Ecto neural progenitor cell (in vitro differentiated cells): ENCODE measurements around the gene SYNJ2.
A peak's percentile ranks its signal among the peaks of the same experiment; 100 is the strongest.

Source experiments
- DNase-seq: peaks from one replicate; pipeline ENCODE4 v3.0.0-alpha.2; 2018; ENCODE audit warnings: low spot score

The SYNJ2 gene

DNA sequence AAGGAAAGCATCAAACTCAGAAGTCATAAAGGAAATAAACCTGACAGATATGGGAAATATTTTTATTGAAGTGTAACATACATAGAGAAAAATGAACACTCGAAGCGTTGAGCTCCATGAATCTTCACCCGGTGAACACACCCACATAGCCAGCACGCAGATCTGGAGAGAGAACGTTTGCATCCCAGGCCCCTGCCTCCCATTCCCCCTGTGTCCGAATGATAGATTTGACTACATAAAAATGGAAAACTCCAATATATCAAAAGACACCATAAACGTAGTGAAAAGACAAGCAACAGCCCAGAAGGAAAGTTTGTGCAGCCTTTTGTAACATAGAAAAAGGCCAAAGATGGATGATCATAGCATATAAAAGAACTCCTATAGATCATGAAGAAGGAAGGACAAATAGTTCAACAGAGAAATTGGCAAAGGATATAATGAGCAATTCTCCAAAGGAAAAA is 17.1 kb downstream of the SYNJ2 start:
- no peak for DNase-seq

DNA sequence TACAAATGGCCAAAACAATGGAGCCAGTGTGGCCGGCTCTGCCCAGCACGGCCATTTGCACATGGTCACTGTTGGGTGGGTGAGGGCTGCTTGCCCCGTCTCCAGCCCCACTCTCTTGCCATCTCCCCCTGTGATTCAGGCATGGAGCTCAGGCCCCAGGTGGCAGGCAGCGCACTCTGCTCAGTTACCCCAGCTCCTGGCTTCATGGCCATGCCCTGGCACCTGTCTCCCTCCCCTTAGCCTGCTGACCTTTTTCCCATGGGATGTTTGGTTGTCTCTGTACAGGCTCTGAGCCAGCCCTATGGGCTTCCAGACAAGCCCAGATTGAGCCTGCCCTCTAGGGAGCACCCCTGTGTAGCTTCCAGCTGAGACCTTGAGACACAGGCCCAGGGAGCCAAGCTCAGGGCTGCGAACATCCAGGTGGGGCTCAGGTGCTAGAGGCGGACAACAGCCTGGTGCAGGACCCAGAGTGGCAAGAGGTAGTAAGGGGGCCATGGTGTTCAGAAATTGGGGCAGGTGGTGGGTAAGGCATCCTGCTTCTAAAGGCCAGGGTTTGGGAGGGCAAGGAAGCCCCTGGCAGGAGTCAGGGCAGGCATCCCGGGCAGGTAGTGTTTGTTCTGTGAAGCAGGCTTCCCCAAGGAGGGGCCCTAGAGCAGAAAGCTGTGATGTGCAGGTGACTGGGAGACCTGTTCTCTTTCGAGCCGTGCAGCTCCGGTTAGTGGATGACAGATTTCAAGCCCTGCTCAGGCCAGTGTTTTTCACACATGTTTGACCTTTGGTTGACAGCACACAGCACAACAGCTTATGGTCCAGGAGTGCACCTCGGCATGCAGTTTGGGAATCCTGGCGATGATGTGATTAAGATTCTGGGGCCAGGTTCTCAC is 17.7 kb downstream of the SYNJ2 start:
- no peak for DNase-seq

DNA sequence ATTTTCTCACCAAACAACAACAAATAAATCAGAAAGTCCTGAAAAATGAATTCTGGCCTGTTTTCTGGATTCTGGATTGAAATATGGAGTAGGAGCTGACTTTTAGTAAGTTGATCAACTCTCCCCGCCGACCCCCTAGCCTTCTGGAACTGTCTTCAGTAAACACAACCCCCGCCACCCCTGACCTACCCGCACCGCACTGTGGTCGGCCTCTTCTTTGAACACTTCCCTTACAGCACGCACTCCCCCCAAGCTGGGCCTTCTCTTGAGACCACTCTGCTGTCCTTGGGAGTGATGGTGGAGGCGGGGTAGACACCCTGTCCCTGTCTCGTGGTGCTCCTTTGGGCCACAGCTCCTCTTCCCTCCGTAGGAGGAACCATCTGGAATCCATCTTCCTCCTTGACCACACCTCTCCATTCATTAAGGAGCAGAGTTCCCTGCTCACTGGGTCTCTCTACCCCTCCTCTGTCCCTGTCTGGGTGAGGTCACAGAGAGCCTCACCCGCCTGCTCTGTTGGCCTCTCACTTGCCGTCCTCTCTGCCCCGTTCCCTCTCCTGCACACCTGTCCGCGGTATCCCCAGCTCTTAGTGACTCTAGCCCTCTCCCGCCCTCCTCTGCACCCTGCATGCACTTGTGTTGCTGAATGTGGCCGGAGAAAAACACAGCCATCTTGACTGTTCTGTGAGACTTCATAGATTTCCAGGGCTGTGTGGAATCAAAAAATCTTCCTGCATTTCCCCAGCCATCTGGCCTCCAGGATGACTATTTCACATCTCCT is 19.1 kb downstream of the SYNJ2 start:
- no peak for DNase-seq

DNA sequence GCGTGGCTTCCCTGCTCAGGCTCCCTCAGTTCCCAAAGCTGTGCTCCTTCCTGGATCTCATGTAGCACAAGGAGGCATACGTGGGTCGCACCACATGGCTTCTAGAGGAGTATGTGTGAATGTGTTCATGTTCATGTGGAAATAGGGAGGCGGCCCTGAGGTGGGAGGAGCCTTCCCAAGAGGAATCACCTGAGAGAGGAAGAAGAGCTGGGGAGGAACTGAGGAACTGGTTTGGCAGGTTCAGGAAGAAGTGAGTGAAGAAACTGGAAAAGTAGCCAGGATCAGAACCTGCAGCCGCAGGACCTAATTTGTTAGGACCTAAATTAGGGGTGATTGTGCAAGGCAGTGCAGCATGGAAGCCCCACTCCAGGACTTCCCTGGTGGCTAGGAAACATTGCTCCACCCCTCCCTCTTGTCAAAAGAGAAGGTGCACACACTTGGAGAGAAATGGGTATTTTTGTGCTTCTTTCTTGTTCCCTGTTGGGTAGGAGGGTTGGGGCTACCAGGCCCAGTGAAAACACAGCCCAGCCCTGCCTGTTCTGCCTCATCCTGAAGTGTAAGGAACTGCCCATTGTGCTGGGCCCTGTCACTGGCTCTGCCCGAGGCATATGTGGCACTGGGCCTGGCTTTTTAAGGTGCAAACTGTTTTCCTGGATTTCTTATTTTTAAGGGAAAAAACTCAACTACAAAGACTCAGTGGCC is 20.7 kb downstream of the SYNJ2 start:
- DNase-seq = no peak

DNA sequence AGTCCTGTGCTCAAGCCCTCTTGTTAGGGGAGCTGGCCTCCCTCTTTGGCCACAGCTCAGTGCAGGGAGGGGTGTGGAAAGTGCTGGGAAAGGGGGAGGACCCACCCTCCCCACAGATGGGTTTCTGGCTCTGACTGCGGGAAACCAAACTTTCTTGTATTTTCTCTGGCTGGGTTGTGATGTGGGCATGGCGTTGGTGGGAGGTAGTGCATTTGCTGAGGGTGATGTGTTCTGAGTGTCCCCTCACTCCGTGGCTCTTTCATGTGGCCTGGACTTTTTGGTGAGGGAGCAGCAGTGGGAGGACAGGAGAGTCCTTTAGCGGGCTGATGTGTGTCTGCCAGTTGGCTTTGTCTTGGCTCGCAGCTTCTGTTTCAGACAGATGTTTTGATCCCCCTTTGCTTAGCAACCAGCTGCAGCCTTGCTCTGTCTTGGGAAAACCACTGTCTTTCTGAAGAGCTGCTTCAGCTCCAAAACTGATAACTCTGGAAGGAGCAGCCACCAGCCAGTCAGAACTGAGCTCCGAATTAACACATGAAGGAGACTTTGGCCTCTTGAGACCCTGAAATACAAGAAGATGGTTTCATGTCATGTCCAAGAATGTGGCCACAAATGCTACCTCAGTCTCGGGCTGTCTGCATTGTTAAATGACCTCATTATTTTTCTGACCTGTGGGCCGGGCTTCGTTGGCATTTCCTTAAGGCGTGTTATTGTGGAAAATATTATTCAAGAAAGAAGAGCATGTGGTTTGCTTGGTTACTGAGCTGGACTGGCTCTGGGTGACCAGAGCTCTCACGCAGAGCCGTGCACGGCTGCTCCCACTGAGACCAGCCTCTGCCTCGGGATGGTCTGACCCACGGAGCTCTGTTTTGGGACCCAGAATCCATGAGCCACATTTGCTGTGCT is 21.5 kb downstream of the SYNJ2 start:
- peak; percentile 50 for DNase-seq

DNA sequence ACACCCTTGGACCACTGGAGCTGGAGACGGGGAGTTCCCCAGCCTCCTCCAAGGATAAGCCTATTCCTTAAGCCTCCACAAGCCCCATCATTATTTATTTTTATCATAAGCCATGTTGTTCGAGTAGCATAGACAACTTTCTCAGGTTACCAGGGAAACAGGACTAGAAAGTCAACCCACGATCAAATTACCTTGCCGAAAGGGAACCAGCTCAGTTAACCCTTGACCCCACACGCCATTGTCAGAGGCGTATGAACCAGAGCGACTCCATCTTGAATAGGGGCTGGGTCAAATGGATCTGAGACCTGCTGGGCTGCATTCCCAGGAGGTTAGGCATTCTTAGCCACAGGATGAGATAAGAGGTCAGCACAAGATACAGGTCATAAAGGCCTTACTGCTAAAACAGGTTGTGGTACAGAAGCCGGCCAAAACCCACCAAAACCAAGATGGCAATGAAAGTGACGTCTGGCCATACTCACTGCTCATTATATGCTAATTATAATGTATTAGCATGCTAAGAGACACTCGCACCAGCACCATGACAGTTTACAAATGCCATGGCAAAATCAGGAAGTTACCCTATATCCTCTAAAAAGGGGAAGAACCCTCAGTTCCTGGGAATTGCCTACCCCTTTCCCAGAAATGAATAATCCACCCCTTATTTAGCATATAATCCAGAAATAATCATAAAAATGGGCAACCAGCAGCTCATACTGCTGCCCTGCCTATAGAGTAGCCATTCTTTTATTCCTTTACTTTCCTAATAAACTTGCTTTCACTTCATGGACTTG is 22.4 kb downstream of the SYNJ2 start:
- DNase-seq = no peak

DNA sequence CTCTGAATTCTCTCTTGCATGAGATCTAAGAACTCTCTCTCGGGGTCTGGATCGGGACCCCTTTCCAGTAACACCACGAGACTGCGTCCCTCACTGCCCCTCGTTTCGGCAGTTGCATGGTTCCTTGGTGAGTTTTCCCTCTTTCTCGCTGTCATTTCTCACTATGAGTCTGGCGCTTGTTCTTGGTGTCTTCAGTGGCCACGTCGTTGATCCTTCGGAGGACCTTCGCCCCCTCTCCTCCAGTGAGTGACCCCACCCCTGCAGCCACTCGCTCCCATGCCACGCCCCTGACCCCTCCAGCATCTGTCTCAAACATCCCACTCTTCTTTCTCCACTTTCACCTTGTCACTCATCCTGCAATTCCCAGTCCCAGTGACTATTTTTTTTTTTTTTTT is 23.0 kb downstream of the SYNJ2 start:
- no peak for DNase-seq

DNA sequence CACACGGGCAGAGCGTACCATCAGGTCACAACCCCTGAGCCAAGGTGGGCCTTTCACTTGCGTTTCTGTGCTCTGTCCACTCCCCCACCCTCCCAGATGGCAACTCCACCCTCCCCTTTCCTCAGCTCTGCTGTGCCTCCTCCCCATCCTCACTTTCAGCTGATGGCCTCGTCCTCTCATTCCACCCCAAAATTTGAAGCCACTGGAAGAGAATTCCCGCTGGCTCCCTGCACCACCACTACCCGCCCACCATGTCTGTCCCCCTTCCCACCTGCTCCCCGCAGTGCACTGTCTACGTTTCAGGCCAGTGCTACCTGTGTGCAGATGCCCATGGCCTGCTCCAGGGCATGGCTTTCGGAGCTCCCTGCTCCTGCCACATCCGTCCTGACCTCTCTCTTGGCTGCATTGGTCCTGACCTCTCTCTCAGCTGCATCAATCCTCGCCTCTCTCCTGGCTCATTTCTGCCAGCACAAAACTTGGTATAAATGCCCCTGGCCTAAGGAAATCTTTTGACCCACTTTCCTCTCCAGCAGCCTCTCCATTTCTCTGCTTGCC is 24.0 kb downstream of the SYNJ2 start:
- DNase-seq = no peak

DNA sequence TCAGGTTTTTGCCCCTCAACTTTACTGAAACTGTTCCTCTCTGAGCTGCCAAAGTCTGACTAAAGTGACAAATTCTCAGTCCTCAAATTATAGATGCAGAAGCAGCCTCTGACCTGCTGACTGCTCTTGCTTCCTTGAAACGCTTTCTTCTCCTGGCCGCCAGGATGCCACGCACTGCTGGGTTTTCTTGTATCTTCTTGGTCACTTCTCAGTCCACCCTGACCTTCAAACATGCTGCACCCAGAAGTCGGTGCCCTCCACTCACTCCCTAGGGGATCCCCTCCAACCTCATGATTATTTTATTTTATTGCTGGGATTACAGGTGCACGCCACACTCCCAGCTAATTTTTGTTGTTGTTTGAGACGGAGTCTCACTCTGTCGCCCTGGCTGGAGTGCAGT is 24.7 kb downstream of the SYNJ2 start:
- no peak for DNase-seq

DNA sequence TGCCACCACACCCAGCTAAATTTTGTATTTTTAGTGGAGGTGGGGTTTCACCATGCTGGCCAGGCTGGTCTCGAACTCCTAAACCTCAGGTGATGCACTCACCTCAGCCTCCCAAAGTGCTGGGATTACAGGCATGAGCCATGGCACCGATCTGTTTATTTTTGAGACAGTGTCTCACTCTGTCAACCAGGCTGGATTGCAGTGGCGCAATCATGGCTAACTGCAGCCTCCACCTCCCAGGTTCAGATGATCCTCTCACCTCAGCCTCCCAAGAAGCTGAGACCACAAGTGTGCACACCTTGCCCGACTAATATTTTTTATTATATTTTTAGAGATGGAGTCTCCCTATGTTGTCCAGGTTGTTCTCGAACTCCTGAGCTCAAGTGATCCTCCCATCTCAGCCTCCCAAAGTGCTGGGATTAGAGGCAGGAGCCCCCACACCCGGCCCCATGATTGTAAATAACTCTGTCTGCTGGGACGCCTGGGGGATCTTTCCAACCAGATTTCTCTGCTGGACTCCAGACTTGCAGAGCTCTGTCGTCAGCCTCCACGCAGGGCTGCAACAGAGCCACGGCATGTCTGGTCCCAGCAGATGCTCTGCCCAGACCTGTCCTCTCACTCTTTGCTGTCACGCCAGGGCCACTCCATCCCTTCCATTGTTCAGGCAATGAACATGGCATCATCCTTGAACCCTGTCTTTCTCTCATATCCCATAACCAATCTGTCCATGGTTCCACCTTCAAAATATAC is 25.3 kb downstream of the SYNJ2 start:
- DNase-seq = no peak

DNA sequence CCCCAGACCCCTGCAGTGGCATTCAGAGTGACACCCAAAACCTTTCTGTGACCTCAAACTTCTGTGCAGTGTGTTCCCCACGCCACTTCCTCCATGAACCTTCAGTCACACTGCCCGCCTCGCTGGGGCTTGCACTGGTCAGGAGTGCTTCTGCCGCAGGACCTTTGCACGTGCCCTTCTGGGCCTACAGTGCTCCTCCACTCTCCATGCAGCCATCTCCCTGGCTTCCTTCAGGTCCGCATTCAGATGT is 27.1 kb downstream of the SYNJ2 start:
- no peak for DNase-seq

DNA sequence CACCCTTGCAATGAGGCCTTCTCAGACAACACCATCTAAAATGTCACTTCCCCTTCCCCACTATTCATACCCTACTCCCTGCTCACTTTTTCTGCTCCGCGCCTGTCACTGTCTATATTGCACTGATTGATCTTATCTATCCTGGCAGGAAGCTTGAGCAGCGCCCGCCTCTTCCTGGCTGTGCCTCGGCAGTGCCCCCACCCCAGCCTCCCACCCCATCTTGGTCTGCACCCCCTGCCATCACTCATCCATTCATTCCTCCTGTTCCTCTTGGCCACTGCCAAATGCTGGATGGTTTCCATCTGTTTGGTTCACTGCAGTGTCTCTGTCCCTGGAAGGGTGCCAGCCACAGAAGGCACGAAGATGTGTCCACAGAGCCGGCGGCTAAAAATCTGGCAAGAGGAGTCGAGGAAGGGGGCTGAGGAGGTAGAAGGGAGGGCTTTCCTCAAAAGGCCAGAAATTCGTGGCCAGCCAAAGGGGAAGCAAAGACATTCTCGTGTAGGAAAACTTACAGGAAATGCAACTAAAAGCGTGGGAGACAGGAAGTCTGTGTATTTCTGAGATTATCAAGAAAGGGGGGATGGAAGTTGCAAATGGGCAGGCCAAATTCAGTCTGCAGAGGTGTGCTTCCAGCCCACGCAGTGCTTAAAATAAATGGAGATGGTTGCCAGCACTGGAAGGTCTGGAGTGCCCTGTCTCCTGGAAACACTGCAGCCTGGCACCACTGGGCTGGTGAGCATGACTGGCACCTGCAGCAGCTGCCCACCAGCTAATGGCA is 27.6 kb downstream of the SYNJ2 start:
- DNase-seq = no peak

DNA sequence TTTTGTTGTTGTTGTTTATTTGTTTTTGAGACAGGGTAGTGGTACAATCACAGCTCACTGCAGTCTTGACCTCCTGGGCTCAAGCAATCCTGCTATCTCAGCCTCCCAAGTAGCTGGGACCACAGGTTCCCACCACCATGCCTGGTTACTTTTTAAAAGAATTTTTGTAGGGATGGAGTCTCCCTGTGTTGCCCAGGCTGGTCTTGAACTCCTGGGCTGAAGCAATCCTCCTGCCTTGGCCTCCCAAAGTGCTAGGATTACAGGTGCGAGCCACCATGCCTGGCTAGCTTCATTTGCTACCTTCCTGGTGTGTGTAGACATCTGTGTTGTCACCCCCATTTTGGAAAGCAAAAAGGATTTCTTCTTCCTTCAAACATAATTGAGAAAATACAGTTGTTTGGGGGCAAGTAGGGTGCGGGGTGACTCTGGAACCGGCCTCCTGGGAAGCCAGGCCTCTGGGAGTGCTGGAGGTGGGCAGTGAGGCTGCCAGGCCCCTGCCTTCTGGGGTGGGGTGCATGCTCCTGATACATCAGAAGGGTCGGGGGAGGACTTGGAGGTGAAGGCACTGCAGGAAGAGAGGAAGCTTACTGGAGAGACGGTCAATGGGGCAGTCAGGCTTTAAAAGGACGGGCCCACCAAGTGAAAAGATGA is 28.4 kb downstream of the SYNJ2 start:
- no peak for DNase-seq

DNA sequence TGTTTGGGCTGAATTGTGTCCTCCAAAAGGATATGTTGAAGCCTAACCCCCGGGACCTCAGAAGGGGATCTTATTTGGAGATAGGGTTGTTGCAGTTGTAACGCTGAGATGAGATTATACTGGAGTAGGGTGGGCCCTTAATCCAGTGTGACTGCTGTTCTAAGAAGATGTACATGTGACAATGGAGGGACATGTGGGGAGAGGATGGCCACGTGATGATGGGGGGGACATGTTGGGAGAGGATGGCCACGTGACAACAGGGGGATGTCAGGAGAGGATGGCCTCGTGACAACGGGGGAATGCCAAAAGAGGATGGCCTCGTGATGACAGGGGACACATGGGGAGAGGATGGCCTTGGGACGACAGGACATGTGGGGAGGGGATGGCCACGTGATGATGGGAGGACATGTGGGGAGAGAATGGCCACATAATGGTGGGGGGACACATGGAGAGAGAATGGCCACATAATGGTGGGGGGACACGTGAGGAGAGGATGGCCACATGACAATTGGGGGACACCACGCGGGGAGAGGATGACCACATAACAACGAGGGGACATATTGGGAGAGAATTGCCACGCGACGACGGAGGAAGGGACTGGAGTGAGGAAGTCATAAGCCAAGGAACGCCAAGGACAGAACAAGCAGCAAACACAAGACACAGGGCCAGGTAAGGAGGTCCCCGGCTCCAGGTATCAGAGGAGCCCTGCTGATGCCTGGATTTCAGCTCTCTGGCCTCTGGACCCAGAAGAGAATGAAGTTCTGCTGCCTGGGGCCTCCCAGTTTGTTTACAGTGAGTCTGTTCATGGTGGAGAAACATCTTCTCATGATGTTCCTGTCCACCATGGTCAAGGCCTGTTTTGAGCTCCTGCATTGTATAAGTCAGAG is 29.2 kb downstream of the SYNJ2 start:
- DNase-seq = no peak

DNA sequence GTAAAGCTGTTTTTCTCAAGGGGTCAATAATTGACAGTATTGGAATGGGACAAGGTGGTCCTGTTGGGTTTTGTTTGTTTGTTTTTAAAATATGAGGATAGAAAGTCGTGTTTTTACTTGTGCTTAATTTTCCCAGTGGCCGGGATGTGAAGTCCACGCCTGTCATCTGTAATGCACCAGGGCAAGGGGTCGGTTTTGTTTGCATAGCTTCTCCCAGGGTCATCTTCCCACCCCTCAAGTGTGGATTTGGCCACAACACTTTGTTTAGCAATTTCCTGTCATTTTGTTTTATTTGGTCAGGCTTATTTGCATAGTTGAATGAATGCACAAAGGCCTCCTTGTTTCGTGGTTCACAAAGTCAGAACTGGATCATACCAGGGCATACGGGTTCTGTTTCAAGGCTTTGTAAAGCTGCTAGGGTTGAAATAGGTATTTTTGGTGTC is 29.8 kb downstream of the SYNJ2 start:
- no peak for DNase-seq

DNA sequence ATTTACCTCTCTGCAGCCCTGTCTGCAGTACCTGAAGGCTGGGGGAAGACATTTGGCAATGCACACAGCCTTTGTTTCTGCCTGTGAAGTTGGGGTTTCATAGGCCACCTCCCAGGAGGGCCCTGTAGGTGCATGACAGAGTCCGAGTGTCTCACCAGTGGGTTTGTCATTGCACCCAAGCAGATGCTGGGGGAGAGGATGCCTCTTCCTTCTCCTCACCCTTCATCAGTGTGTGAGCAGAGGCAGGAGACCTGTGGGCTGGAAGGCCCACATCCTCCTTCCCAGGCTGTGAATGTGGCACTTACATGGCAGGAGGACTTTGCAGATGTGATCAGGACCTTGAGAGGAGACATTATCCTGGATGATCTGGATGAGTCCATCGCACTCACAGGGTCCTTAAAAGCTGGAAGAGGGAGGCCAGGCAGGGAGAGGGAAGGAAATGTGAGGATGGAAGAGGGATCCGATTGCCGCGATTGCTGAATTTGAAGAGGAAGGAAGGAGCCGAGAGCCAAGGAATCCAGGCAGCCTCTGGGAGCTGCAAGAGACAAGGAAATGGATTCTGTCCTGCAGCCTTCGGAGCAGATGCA is 30.4 kb downstream of the SYNJ2 start:
- no peak for DNase-seq

DNA sequence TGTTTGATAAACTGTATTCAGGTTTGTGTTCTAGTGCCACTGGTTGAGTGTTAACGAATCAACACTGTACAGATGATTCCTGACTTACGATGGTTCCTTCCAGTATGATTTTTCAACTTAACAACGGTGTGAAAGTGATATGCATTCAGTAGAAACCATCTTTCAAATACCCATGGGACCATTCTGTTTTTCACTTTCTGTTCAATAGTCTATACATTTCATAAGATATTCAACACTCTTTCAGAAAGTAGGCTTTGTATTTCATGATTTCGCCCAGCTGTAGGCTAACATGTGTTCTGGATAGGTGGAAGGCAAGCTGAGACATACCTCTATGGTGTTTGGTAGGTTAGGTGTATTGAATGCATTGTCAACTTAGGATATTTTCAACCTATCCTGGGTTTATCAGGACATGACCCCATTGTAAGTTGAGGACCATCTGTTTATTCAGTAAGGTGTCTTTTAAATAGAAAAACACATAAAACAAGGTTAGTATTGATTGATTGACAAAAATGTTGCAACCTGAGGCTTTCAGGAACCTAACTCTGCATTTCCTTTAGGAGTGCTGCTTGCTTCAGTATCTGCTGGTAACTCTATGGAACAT is 32.3 kb downstream of the SYNJ2 start:
- DNase-seq = no peak
